Measurements from ENCODE around the gene GALNT5.
"Not testable (repeated sequence)": the region's sequence is repeated elsewhere in the genome, so short reads cannot be mapped to it uniquely, and the experiment has no call there.

The GALNT5 gene

GRCh38 chr2:157257312-157258252, at the start of gene GALNT5:
TSS of gene GALNT5 (plus strand) at chr2:157257705. CDS start at chr2:157258083, 378 bp downstream.
- DNase-seq: no peak

DNA sequence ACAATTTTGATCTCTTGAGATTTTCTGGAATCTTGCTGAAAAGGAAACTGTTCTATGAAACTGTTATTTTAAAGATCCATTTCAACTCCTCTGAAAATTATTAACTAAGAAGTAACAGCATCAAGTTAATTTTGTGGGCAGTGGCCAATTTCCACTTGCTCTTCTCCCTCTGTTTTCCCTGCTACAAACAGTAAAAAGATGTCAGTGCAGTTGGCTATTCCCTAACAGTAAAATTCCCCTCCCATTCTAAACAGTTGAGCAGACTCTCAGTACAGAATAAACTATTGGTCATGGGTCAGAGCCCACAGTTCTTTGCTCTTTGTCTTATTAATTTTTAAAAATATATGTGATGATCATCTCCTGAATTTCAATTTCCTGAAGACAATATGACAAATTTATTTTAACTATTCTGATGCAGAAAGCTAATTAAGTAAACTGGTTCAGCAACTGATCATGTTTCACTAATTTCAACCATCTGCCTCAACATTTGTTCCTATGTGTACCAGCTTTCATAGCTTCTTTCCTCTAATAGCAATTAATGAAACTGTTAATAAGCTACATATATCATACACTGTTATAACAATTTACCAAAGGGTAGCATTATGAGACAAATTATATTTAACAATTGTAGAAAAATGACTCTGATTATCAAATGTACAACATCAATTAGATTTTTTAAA, 41.1 kb upstream of the GALNT5 start:
- DNase-seq: no peak

GRCh38 chr2:157217409-157217808, 40.1 kb upstream of the GALNT5 start:
- DNase-seq: no peak

GRCh38 chr2:157218911-157219310, 38.6 kb upstream of the GALNT5 start:
- DNase-seq: no peak

- no peak for DNase-seq
These were observed 37.0 kb upstream of the GALNT5 start for GRCh38 chr2:157220502-157220901.

DNA sequence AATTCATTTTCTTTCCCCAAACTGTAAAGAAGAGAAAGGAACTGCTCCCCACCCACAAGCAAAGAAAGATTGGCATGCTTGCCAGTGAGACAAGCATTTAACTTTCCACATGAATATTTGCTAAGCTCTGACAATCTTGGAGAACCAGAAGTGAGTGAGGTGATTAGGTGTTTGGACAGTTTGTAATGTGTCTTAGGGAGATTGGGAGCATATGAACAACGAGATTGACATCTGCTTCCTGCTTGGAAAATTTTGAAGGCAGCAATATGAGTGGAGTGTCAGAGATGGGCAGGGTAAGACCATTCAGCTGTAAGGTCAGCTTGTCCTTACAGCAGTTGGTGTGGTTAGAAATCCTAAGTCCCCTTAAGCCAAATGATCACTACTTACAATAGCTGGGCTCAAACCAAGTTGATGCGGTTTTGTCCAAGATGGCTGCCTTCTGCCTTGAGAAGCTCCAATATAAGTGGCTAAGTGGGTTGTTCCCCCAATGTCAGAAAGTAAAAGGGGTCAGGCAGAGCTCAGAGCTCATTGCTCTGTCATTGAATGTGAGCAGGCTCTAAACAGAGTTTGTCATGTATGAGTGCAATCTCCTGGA, 36.0 kb upstream of the GALNT5 start:
- DNase-seq: no peak

DNA sequence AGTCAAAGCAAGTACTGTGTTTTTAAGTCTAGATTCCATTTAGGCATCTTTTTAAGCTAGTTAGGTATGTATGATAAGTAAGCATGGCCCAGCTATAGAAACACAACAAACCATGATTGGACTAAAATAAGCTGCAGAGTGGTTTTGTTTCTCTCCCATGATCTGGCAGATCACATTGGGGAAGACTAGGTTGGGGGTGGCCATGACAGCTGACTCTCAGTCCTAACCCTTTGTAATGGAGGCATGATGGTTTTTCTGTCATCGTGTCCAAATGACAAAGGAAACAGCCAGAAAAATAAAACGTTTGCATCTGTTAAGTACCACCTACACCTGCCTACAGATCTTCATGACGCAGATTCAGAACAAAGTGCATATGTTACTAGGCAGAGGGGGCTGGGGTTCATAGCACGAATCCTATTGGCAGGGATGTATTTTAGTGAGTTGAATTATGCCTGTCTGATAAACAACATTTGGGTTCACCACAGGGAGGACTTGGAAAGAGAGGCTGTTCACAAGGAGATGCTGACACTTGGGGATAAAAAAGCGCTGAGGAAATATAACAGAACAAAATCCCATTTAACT, 33.8 kb upstream of the GALNT5 start:
- no peak for DNase-seq

DNA sequence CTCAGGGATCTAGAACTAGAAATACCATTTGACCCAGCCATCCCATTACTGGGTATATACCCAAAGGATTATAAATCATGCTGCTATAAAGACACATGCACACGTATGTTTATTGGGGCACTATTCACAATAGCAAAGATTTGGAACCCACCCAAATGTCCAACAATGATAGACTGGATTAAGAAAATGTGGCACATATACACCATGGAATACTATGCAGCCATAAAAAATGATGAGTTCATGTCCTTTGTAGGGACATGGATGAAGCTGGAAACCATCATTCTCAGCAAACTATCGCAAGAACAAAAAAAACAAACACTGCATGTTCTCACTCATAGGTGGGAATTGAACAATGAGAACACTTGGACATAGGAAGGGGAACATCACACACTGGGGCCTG, 33.1 kb upstream of the GALNT5 start:
- DNase-seq: not testable (repeated sequence)

DNA sequence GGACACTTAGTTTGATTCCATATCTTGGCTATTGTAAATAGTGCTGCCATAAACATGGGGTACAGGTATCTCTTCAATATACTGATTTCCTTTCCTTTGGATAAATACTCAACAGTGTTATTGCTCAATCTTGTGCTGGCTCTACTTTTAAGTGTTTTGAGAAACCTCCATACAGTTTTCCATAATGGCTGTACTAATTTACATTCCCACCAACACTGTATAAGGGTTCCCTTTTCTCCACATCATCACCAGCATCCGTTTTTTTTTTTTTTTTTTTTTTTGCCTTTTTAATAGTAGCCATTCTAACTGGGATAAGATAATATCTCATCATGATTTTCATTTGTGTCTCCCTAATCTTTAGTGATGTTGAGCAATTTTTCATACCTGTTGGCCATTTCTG, 29.9 kb upstream of the GALNT5 start:
- no peak for DNase-seq

DNA sequence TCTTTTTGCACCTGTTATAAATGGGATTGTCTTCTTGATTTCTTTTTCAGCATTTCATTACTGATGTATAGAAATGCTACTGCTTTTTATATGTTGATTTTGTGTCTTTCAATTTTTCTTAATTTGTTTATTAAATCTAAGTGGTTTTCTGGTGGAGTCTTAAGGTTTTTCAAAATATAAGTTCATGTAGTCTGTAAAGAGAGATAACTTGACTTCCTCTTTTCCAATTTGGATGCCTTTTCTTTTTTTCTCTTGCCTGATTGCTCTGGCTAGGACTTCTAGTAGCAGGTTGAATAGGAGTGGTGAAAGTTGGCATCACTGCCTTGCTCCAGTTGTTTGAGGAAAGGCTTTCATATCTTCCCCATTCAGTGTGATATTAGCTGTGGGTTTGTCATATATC, 28.6 kb upstream of the GALNT5 start:
- DNase-seq: no peak

GRCh38 chr2:157229572-157229971, 27.9 kb upstream of the GALNT5 start:
- no peak for DNase-seq

GRCh38 chr2:157231476-157231875, 26.0 kb upstream of the GALNT5 start:
- no peak for DNase-seq

DNA sequence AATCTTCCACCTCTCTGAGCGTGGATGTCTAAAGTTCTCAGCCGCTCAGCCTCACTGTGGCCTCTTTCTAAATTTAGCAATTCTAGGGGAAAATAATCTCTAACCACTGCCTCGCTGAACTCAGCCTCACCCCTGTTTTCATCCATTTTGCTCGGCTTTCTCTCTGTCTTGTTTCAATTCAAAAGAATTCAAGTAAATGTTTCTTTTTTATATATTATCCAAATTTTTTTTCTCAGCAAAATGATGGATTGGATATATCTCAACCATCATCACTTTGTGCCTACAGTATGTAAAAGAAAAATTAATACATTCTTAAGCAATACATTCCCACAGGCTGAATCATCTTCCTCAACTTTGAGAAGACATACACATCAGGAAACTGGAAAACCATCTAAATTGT, 24.0 kb upstream of the GALNT5 start:
- no peak for DNase-seq

GRCh38 chr2:157236404-157236803, 21.1 kb upstream of the GALNT5 start:
- no peak for DNase-seq

GRCh38 chr2:157238296-157238695, 19.2 kb upstream of the GALNT5 start:
- no peak for DNase-seq

DNA sequence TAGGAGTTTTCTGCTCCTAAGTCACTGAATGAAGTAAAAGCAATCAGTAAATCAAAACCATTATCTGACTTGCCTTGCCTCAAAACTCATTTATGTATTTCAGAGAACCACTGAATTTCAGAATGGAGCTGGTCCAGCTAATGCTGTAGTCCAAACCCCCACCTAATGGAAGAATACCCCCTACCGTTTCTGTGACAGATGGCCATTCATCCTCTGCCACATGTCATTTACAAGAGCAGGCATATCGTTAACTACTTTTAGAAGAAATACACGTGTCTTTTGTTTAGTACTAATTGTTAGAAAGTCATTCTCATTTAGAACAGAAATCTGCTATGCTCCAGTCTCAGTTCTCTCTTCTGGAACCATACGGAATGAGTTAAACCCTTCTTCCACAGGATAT, 12.8 kb upstream of the GALNT5 start:
- no peak for DNase-seq

DNA sequence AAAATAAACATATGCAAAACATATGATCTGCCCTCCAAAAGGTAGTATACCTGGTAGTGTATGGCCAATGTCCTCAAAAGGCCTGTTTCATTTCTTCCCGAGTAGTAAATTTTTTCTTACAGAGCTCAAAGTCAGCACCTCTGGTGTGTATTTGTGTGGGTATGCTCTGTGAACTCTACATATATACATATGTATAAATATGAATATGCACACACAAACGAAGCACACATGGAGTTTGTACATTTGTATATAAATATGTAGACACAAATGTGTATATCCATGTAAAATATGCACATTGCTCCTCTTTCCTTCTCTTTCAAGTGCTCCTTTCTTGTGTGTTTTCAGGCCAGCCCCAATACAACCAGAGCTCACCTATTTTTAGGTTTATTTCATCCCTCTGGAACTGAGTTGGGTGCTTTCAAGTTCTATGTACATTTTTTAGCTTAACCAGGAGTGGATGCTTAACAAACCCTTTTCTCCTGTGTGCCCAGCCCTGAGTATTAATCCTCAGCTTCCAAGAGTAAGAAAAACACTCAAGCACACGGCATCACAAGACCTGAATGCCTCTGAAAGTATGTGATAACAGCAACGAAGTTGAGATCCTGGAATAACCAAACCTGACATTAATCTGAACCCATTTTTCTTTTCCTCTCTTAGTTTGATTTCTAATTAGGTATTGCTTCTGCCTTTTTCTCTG, 12.2 kb upstream of the GALNT5 start:
- no peak for DNase-seq

GRCh38 chr2:157245846-157246764, 11.4 kb upstream of the GALNT5 start:
- no peak for DNase-seq

DNA sequence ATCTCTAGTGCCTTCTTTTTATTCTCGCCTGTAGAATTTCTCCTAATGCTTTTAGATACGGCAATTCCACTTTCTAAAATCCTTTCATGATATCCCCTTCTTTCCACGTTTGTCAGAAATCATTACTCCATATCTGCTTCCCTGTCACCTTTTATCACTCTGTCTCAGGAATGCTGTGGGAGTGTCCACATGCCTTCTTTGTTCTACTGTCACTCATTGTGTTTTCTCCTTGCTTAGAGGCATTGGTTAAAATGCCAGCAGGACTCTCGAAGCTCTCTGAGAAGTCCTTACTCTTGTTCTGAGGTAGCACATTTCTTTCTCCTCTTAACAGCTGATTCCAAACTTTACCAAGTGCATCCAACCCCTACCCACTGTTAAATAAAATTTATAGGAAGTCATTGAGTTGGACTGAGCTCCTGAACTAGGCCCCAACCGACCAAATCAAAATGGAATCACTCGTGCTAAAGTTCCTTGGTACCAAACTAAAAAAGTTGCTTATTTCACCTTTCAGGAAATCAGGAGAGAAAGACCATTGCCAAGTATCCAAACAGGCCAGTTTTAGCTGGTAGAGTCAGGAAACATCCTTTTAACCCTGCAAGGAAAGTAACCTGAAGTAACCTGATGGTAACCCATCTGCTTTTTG, 10.6 kb upstream of the GALNT5 start:
- DNase-seq: no peak

GRCh38 chr2:157250836-157251235, 6.7 kb upstream of the GALNT5 start:
- DNase-seq: no peak

- no peak for DNase-seq
These were observed 5.6 kb upstream of the GALNT5 start for GRCh38 chr2:157251932-157252331.
